ENCODE data around the gene UCHL3.
A peak's percentile ranks its signal among the peaks of the same experiment; 100 is the strongest.

The UCHL3 gene

GRCh38 chr13:75635101-75635827 is 85.7 kb downstream of the UCHL3 start:
- no peak for DNase-seq

- peak; percentile 63 for DNase-seq
These were observed 86.3 kb downstream of the UCHL3 start, which contains the start of gene LMO7 for GRCh38 chr13:75635828-75636435. LMO7 (plus strand) TSS chr13:75636330; CDS start chr13:75636658, 328 bp downstream.

GRCh38 chr13:75636436-75637180 is 87.0 kb downstream of the UCHL3 start:
- DNase-seq, result peak; percentile 26

GRCh38 chr13:75637181-75637750 is 87.7 kb downstream of the UCHL3 start:
- peak; percentile 22 for DNase-seq

- no peak for DNase-seq
These were observed 89.9 kb downstream of the UCHL3 start for GRCh38 chr13:75639454-75639853.

GRCh38 chr13:75641026-75641425 is 91.4 kb downstream of the UCHL3 start:
- DNase-seq, result no peak

- DNase-seq, result no peak
These were observed 93.6 kb downstream of the UCHL3 start for GRCh38 chr13:75643182-75643581.

GRCh38 chr13:75643693-75644092 is 94.1 kb downstream of the UCHL3 start:
- DNase-seq, result no peak

- no peak for DNase-seq
These were observed 95.5 kb downstream of the UCHL3 start for GRCh38 chr13:75645141-75645540.

GRCh38 chr13:75647126-75647784 is 97.7 kb downstream of the UCHL3 start:
- no peak for DNase-seq

GRCh38 chr13:75648446-75648845 is 98.9 kb downstream of the UCHL3 start:
- DNase-seq, result no peak

- DNase-seq, result no peak
These were observed 101.4 kb downstream of the UCHL3 start for GRCh38 chr13:75651013-75651412.

- no peak for DNase-seq
These were observed 103.1 kb downstream of the UCHL3 start for GRCh38 chr13:75652726-75653125.
